ENCODE results near the gene PROC.

Gene PROC

GRCh38 chr2:127454595-127455565 is 36.7 kb downstream of the PROC start:
- DNase-seq (no peak), ATAC-seq (replicated peaks) (no peak)
- Mint-ChIP-seq H3K36me3 (ENCODE audit: insufficient read depth) (no peaks in the 10 kb centered on the region), H3K4me3 (no peak overlapping the region), H3K4me1 (ENCODE audit: low read depth in 2 of 2) (peaks cover 6 to 7% of the 10 kb centered on the region in 2 donors), H3K9me3 (no peaks in the 10 kb centered on the region), H3K27ac (no peak overlapping the region), H3K27me3 (no peaks in the 10 kb centered on the region)

DNA sequence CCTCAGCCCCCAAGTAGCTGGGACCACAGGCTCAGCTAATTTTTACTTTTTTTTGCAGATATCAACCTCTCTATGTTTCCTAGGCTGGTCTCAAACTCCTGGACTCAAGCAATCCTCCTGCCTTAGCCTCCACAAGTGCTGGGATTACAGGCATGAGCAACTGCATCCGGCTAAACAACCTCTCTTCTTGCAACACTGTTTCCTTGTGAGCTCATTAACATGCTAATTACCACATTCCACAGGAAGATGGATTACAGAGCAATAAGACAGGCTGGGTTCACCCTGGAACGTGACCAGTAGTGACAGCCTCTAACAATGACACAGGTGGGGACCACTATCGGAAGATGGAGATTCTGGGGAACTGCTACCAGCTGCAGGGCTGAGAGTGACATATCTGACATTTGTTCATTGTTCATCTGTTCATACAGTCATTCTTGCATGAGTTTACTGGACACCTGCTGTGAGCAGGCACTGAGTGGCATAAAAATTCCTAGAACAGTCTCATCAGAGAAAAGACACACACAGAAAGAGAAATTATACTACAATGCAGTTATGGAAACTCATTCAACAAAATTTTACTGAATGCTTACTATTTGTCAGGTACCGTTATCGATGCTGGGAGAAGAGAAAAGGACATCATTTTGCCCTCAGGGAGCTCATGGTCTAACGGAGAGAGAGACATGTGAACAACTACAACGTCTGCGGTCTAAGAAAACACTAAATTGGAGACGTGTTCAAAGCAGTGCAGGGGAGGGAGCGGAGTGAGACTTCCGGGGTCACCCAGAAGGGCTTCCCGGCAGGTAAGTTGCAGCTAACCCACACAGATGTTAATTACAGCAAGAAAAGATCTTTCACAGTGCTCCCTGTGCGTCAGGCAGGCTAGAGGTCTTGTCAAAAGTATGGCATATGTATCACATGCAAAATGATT is 37.6 kb downstream of the PROC start:
- H3K4me3 Mint-ChIP-seq, result peak overlapping the region; percentile 5 to 46
- H3K9me3 Mint-ChIP-seq, result no peaks in the 10 kb centered on the region
- ATAC-seq (replicated peaks) (peak; percentile 69), DNase-seq (no peak)
- H3K36me3 Mint-ChIP-seq (ENCODE audit: insufficient read depth), result no peaks in the 10 kb centered on the region
- peaks cover 6 to 7% of the 10 kb centered on the region in 2 donors for H3K4me1 Mint-ChIP-seq (ENCODE audit: low read depth in 2 of 2)
- H3K27me3 Mint-ChIP-seq, result no peaks in the 10 kb centered on the region
- H3K27ac Mint-ChIP-seq, result peak overlapping the region in 1 of 2 donors; percentile 49

GRCh38 chr2:127456960-127457359 is 38.7 kb downstream of the PROC start:
- H3K27ac Mint-ChIP-seq, result no peak overlapping the region
- no peak for DNase-seq

DNA sequence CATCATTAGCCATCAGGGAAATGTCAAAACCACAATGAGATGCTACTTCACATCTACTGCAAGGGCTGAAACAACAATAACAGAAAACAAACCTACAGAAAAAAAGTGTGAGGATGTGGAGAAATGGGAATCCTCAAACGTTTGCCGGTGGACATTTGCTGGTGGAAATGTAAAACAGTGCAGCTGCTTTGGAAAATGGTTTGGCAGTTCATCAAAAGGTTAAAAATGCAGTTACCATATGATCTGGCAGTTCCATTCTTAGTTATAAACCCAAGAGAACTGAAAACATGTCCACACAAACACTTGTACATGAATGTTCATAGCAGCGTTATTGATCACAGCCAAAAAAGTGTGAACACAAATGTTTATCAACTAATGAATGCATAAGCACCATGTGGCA is 44.2 kb downstream of the PROC start:
- Mint-ChIP-seq H3K27ac (no peak overlapping the region), H3K27me3 (no peaks in the 10 kb centered on the region), H3K4me1 (ENCODE audit: low read depth in 2 of 2) (peaks cover 0 to 2% of the 10 kb centered on the region in 2 donors), H3K9me3 (no peaks in the 10 kb centered on the region), H3K36me3 (ENCODE audit: insufficient read depth) (peaks cover 8% of the 10 kb centered on the region), H3K4me3 (no peak overlapping the region)
- DNase-seq, result no peak
- no peak for ATAC-seq (replicated peaks)

More at GRCh38 chr2:127456960-127457359, 38.7 kb downstream of the PROC start:
- Mint-ChIP-seq H3K27me3 (no peaks in the 10 kb centered on the region), H3K4me1 (ENCODE audit: low read depth in 2 of 2) (peaks cover 6 to 7% of the 10 kb centered on the region in 2 donors), H3K36me3 (ENCODE audit: insufficient read depth) (no peaks in the 10 kb centered on the region), H3K9me3 (no peaks in the 10 kb centered on the region), H3K4me3 (no peak overlapping the region)
- no peak for ATAC-seq (replicated peaks)

DNA sequence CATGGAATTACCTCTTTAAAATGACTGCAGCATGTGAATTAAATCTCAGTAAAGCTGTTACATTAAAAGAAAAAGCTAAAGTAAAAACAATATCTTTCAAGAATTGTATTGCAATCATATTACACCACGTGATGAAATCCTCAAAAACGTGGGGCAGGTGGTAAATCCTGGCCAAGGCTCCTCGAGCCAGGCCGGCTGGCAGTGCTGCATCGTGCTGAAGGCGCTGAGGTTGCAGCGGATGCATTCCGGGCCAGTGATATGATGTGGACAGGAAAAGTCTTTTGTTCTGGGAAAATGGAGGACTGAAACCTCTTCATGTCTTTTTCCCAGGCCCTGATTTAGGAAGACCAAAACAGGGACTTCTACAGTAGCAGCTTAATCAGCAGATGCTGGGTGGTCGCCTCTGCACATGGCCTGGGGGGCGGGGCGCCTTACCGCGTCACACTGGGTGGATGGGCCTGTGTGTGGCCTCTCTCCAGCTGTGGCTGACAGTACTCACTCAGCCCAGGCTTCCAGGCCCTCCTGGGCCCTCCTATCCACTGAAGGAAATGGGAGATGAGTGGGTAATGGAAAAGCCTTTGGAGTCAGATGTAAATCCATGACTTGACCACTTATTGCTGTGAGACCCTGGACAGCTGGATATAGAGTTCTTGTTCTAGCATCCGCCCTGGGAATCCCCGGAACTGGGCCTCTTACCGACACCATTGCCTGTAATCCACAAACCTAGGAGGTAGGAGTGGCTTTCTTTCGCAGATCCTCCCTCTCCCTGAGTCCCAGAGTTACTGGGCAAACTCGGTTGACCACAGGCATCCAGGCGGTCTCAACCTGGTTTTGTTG is 45.1 kb downstream of the PROC start:
- peaks cover 8% of the 10 kb centered on the region for H3K36me3 Mint-ChIP-seq (ENCODE audit: insufficient read depth)
- peaks cover 0 to 2% of the 10 kb centered on the region in 2 donors for H3K4me1 Mint-ChIP-seq (ENCODE audit: low read depth in 2 of 2)
- H3K9me3 Mint-ChIP-seq, result no peaks in the 10 kb centered on the region
- H3K27me3 Mint-ChIP-seq, result no peaks in the 10 kb centered on the region
- DNase-seq (no peak), ATAC-seq (replicated peaks) (no peak)
- H3K4me3 Mint-ChIP-seq, result no peak overlapping the region
- no peak overlapping the region for H3K27ac Mint-ChIP-seq

DNA sequence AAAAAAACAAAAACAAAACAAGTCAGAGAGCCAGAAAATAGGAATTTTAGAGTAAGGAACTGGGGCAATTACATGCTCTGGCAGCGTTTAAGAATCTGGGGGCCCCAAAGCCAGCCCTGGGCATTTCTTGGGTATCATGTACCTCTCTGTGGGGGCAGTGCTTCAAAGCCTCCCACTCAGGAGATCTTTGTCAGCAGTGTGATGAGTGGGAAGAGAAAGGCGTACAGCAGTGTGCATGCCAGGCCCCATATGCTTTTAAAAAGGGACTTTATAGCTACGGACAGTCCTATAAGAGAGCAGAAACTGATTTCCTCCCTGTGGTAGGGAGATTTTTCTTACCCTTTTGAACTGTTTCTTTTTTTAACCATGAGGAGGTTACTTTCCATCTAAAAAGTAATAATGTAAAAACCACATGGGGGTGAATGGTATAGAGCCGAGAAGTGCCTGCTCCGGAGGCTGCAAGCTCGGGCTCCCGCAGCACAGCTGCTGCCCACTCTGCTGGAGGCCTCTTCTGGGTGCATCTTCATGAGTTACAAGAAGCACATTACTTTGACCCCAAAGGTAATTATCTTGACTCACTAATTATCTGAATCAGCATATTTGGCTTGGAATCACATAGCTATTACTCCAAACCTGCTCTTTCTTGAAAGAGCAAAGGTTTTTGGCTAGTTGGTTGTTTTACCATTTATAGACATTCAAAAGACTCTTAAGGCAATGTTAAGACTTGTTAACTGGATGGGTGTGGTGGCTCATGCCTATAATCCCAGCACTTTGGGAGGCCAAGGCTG is 46.4 kb downstream of the PROC start:
- Mint-ChIP-seq H3K27ac (no peak overlapping the region), H3K4me3 (no peak overlapping the region), H3K27me3 (no peaks in the 10 kb centered on the region), H3K9me3 (no peaks in the 10 kb centered on the region), H3K36me3 (ENCODE audit: insufficient read depth) (peaks cover 12% of the 10 kb centered on the region), H3K4me1 (ENCODE audit: low read depth in 2 of 2) (peaks cover 0 to 2% of the 10 kb centered on the region in 2 donors)
- DNase-seq (no peak), ATAC-seq (replicated peaks) (no peak)

DNA sequence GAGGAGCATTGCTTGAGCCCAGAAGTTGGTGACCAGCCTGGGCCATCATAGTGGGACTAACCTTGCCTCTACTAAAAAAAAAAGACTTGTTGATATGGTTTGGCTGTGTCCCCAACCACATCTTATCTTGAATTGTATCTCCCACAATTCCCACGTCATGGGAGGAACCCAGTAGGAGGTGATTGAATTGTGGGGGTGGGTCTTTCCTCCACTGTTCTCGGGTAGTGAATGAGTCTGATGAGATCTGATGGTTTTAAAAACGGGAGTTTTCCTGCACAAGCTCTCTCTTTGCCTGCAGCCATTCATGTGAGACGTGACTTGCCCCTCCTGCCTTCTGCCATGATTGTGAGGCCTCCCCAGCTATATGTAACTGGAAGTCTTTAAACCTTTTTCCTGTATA is 47.0 kb downstream of the PROC start:
- H3K4me1 Mint-ChIP-seq (ENCODE audit: low read depth in 2 of 2), result peaks cover 0 to 2% of the 10 kb centered on the region in 2 donors
- peaks cover 16% of the 10 kb centered on the region for H3K36me3 Mint-ChIP-seq (ENCODE audit: insufficient read depth)
- no peak overlapping the region for H3K27ac Mint-ChIP-seq
- H3K27me3 Mint-ChIP-seq, result no peaks in the 10 kb centered on the region
- no peak for DNase-seq
- ATAC-seq (replicated peaks), result no peak
- no peak overlapping the region for H3K4me3 Mint-ChIP-seq
- H3K9me3 Mint-ChIP-seq, result no peaks in the 10 kb centered on the region

DNA sequence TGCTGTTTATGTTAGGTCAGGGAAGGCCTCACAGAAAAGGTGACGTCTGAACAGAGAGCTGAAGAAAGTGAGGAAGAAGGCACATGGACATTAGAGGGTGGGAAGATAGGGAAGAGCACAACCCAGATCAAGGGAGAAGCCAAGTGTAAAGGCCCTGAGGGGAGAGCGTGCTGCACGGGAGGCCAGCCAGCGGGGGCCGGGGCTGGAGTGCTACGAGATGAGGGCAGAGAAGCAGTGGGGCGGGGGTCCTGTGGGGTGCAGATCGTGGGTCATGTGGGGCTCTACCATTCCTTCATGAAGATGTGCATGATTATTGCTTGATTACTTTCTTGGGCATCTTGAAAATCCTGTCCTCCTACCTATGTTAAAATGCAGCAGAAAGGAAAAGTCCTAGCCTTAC is 50.8 kb downstream of the PROC start:
- Mint-ChIP-seq H3K4me3 (no peak overlapping the region), H3K9me3 (no peaks in the 10 kb centered on the region), H3K36me3 (ENCODE audit: insufficient read depth) (peaks cover 11% of the 10 kb centered on the region), H3K27ac (no peak overlapping the region), H3K4me1 (ENCODE audit: low read depth in 2 of 2) (peaks cover 0 to 2% of the 10 kb centered on the region in 2 donors), H3K27me3 (no peaks in the 10 kb centered on the region)
- DNase-seq (no peak), ATAC-seq (replicated peaks) (no peak)

DNA sequence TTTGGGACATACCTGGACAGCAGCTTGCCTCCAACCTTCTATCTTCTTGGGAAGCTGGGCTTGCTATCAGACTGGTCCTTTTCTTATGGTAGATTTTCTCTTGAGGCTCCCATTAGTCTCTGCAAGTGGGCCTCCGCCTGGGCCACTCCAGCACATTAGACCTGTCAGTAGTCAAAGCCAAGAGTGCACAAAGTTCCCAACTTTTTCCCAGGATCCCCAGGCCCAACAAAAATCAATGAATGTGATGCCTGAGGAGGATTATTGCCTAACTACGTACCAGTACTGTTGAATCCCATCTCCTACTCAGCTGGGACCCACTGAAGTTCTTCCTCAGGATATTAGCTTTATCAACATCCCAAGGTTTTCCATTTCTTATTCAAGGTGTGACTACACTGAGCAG is 51.7 kb downstream of the PROC start:
- DNase-seq (no peak), ATAC-seq (replicated peaks) (no peak)
- no peaks in the 10 kb centered on the region for H3K9me3 Mint-ChIP-seq
- H3K27me3 Mint-ChIP-seq, result no peaks in the 10 kb centered on the region
- H3K36me3 Mint-ChIP-seq (ENCODE audit: insufficient read depth), result peaks cover 11% of the 10 kb centered on the region
- peaks cover 0 to 2% of the 10 kb centered on the region in 2 donors for H3K4me1 Mint-ChIP-seq (ENCODE audit: low read depth in 2 of 2)
- no peak overlapping the region for H3K27ac Mint-ChIP-seq
- H3K4me3 Mint-ChIP-seq, result no peak overlapping the region

- Mint-ChIP-seq H3K27me3 (no peaks in the 10 kb centered on the region), H3K36me3 (ENCODE audit: insufficient read depth) (peaks cover 11% of the 10 kb centered on the region), H3K4me1 (ENCODE audit: low read depth in 2 of 2) (no peaks in the 10 kb centered on the region), H3K27ac (no peak overlapping the region), H3K4me3 (no peak overlapping the region), H3K9me3 (peaks cover 2 to 6% of the 10 kb centered on the region in 2 donors)
- no peak for ATAC-seq (replicated peaks)
- DNase-seq, result no peak
Observed at GRCh38 chr2:127471286-127471988, 53.2 kb downstream of the PROC start.

- ATAC-seq (replicated peaks), result no peak
- Mint-ChIP-seq H3K27ac (no peak overlapping the region), H3K27me3 (no peaks in the 10 kb centered on the region), H3K4me1 (ENCODE audit: low read depth in 2 of 2) (no peaks in the 10 kb centered on the region), H3K4me3 (no peak overlapping the region), H3K9me3 (peaks cover 2 to 6% of the 10 kb centered on the region in 2 donors), H3K36me3 (ENCODE audit: insufficient read depth) (peaks cover 10% of the 10 kb centered on the region)
- DNase-seq, result no peak
Observed at GRCh38 chr2:127472268-127472667, 54.0 kb downstream of the PROC start.

DNA sequence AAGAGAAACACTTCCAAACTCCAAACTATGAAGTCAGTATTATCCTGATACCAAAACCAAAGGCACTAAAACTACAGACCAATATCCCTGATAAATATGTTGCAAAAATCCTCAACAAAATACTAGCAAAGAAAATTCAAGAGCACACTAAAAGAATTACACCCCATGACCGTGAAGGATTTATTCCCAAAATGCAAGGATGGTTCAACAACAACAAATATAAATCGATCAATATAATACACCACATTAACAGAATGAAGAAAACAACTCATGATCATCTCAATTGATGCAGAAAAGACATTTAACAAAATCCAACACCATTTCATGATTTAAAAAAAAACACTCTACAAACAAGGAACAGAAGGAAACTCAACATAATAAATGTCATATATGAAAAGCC is 57.6 kb downstream of the PROC start:
- no peaks in the 10 kb centered on the region for H3K27me3 Mint-ChIP-seq
- H3K27ac Mint-ChIP-seq, result no peak overlapping the region
- ATAC-seq (replicated peaks), result no peak
- peaks cover 11% of the 10 kb centered on the region for H3K36me3 Mint-ChIP-seq (ENCODE audit: insufficient read depth)
- peaks cover 2 to 6% of the 10 kb centered on the region in 2 donors for H3K9me3 Mint-ChIP-seq
- no peak overlapping the region for H3K4me3 Mint-ChIP-seq
- DNase-seq, result no peak
- no peaks in the 10 kb centered on the region for H3K4me1 Mint-ChIP-seq (ENCODE audit: low read depth in 2 of 2)
